Adipose tissue (tissue), 3 donors: ENCODE measurements around the gene FZD1. TPM values are rescaled to one million over a fixed set of nuclear protein-coding genes. Genes with fewer than 3 reads are reported as not detected.

Source experiments
- H3K27ac ChIP-seq: one replicate; pipeline ENCODE4 v1.5.1; 2013; ENCODE audit warnings: low read depth, low read length
- WGBS, 3 donors: extraction: QIAGEN DNeasy Blood & Tissue Kit; methylation state at CpG; one replicate each; pipeline ENCODE4 v1.1.7; 2013; 5-methylcytosine and 5-hydroxymethylcytosine counted together
- polyA plus RNA-seq, 3 donors: library from polyadenylated mRNA; stranded (reverse); fragments of 200-250 nt; gene quantifications; one replicate each; pipeline ENCODE4 v1.2.3, GENCODE V29; 2013
- donor health status: healthy with polysubstance abuse.
- donor health status: Bipolar disorder and iron deficiency.
- donor health status: healthy.

FZD1 gene
- polyA plus RNA-seq, 3 donors, result 2.7 to 5.5 (median 3.3) TPM

DNA sequence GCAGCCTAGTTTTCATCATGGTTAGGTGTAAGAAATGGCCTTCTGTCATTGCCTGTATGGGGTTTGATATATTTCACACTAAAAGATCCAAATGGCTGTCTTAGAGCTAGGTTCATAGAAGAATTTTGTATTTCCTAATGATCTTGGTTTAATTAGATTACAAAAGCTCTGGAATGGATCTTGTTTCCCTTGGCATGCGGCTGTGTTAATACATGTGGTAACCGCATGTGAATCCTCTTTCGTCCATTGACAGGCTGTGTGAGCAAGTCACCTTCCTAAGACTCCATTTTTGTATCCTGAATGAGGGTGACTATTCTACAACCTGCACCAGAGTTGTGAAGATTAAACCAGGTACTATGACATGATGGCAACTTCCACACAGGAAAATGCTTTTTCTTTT lies 12.4 kb upstream of the FZD1 start:
- WGBS, 3 donors, result 87 to 93% (median 91%) methylated on average over 3 of the region's 3 CpGs
- no peak overlapping the region for H3K27ac ChIP-seq

DNA sequence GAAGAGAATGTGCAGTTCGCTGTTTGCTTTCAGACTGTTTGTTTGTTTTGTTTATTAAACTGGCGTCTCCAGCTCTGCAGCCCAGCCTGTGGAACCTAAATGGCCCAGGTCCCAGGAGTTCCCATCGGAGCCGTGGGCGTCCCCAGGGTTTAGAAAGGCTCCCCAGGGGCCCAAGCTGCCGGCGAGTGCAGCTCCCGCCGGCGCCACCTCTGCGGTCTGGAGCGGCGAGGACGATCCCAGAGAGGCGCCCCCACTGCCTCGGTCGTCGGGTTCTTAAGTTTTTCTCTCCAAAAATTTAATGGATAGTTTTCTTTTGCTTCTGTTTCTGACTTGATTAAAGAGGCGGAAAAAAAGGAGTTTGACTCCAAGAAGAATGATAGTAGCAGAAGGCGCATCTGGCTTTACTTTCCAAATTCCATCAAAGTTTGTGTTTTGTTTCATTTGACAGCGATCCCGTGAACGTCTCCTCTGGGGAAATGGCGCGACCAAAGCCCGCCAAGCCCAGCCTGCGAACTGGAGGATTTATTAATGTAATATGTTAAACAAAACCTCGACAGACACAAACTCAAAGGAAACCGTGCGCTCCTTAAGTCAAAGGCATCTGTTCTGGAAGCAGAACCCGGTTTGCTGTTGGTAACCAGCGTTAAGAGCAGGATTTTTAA lies 718 bp upstream of the FZD1 start:
- H3K27ac ChIP-seq, result no peak overlapping the region
- WGBS, 3 donors, result 1% methylated on average over 32 of the region's 32 CpGs

DNA sequence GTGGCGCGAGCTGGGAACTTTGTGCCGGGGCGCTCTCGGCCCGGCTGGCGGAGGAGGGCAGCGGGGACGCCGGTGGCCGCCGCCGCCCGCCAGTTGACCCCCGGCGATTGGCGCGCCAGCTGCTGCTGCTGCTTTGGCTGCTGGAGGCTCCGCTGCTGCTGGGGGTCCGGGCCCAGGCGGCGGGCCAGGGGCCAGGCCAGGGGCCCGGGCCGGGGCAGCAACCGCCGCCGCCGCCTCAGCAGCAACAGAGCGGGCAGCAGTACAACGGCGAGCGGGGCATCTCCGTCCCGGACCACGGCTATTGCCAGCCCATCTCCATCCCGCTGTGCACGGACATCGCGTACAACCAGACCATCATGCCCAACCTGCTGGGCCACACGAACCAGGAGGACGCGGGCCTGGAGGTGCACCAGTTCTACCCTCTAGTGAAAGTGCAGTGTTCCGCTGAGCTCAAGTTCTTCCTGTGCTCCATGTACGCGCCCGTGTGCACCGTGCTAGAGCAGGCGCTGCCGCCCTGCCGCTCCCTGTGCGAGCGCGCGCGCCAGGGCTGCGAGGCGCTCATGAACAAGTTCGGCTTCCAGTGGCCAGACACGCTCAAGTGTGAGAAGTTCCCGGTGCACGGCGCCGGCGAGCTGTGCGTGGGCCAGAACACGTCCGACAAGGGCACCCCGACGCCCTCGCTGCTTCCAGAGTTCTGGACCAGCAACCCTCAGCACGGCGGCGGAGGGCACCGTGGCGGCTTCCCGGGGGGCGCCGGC lies 870 bp downstream of the FZD1 start:
- H3K27ac ChIP-seq, result no peak overlapping the region
- 0 to 1% (median 1%) methylated on average over 51 to 78 of the region's 78 CpGs for WGBS, 3 donors

DNA sequence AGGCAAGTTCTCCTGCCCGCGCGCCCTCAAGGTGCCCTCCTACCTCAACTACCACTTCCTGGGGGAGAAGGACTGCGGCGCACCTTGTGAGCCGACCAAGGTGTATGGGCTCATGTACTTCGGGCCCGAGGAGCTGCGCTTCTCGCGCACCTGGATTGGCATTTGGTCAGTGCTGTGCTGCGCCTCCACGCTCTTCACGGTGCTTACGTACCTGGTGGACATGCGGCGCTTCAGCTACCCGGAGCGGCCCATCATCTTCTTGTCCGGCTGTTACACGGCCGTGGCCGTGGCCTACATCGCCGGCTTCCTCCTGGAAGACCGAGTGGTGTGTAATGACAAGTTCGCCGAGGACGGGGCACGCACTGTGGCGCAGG lies 1.4 kb downstream of the FZD1 start:
- H3K27ac ChIP-seq, result no peak overlapping the region
- WGBS, 3 donors, result 23 to 34% (median 31%) methylated on average over 28 to 31 of the region's 31 CpGs

DNA sequence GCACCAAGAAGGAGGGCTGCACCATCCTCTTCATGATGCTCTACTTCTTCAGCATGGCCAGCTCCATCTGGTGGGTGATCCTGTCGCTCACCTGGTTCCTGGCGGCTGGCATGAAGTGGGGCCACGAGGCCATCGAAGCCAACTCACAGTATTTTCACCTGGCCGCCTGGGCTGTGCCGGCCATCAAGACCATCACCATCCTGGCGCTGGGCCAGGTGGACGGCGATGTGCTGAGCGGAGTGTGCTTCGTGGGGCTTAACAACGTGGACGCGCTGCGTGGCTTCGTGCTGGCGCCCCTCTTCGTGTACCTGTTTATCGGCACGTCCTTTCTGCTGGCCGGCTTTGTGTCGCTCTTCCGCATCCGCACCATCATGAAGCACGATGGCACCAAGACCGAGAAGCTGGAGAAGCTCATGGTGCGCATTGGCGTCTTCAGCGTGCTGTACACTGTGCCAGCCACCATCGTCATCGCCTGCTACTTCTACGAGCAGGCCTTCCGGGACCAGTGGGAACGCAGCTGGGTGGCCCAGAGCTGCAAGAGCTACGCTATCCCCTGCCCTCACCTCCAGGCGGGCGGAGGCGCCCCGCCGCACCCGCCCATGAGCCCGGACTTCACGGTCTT lies 1.9 kb downstream of the FZD1 start:
- H3K27ac ChIP-seq, result no peak overlapping the region
- 73 to 82% (median 73%) methylated on average over 43 of the region's 43 CpGs for WGBS, 3 donors

DNA sequence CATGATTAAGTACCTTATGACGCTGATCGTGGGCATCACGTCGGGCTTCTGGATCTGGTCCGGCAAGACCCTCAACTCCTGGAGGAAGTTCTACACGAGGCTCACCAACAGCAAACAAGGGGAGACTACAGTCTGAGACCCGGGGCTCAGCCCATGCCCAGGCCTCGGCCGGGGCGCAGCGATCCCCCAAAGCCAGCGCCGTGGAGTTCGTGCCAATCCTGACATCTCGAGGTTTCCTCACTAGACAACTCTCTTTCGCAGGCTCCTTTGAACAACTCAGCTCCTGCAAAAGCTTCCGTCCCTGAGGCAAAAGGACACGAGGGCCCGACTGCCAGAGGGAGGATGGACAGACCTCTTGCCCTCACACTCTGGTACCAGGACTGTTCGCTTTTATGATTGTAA lies 2.5 kb downstream of the FZD1 start:
- no peak overlapping the region for H3K27ac ChIP-seq
- 62 to 79% (median 69%) methylated on average over 20 of the region's 20 CpGs for WGBS, 3 donors

DNA sequence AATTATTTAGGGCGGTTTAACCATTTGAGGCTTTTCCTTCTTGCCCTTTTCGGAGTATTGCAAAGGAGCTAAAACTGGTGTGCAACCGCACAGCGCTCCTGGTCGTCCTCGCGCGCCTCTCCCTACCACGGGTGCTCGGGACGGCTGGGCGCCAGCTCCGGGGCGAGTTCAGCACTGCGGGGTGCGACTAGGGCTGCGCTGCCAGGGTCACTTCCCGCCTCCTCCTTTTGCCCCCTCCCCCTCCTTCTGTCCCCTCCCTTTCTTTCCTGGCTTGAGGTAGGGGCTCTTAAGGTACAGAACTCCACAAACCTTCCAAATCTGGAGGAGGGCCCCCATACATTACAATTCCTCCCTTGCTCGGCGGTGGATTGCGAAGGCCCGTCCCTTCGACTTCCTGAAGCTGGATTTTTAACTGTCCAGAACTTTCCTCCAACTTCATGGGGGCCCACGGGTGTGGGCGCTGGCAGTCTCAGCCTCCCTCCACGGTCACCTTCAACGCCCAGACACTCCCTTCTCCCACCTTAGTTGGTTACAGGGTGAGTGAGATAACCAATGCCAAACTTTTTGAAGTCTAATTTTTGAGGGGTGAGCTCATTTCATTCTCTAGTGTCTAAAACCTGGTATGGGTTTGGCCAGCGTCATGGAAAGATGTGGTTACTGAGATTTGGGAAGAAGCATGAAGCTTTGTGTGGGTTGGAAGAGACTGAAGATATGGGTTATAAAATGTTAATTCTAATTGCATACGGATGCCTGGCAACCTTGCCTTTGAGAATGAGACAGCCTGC lies 3.1 kb downstream of the FZD1 start:
- 70 to 74% (median 73%) methylated on average over 29 of the region's 29 CpGs for WGBS, 3 donors
- H3K27ac ChIP-seq, result no peak overlapping the region

DNA sequence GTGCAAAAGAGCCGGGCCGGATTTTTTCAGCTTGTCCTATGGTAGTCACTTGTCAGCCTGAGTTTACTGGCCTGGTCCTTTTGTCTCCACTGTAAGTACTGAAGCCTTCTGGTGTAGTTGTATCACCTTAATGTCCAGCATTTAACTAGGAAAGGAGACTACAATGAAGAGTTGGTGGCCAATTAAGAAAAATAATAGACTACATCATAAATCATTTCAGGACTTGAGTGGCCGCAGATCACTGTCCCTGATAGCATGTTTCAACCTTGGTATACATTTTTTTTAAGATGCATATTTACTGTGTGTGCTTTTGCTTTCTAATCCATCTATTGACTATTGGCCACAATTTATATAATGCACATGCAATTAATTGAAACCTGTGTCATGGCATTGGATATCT lies 6.1 kb downstream of the FZD1 start:
- 85 to 93% (median 90%) methylated on average over 3 of the region's 3 CpGs for WGBS, 3 donors
- no peak overlapping the region for H3K27ac ChIP-seq

DNA sequence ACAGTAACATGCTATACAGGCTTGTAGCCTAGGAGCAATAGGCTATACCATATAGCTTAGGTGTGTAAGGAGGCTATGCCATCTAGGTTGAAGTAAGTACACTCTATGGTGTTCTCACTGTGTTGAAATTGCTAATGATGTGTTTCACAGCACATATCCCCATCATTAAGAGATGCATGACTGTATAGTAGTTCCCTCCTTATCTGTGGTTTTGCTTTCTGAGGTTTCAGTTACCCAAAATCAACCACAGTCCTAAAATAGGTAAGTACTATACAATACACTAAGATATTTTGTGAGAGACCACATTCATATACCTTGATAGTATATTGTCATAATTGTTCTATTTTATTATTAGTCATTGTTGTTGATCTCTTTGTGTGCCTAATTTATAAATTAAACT lies 12.7 kb downstream of the FZD1 start:
- no peak overlapping the region for H3K27ac ChIP-seq

DNA sequence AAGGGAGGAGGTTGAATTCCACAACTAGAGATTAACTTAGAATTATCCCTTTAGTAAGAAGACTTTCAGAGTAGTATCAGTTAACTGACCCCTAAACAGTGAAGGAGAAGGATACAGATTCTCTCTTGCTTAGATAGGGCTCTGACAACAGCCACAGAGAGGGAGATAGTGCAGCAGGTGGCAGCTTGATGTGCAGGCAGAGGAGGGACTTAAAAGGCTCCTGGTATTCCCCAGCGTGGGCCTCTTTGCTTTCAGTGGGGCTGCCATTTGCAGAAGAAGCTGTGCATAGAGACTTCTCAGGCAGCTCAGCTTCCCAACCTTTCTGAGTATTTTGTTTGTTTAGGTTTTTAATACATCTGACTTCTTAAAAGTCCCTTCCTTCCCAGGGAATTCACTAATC lies 16.0 kb downstream of the FZD1 start:
- WGBS, 3 donors, result 57 to 96% (median 73%) methylated on average over 1 of the region's 1 CpG
- no peak overlapping the region for H3K27ac ChIP-seq

DNA sequence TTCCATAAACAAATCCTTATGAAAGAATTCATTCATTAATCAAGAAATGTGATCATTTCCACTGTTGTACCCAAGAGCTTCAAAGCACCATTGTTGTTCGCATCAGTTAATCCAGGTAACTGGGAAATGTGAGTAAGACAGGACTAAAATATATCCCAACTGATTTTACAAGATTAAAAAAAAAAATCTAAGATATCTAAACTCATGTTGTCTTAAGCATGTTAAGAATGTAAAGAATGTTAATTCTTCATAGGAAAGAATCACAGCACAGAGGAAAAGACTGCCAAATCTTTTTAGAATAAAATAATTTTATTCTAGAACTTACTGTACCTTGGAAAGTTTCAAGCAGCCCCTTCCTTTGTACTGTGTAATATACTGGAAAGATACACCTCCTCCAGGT lies 16.4 kb downstream of the FZD1 start:
- WGBS, 3 donors, result 79 to 84% (median 81%) methylated on average over 1 of the region's 1 CpG
- H3K27ac ChIP-seq, result no peak overlapping the region

DNA sequence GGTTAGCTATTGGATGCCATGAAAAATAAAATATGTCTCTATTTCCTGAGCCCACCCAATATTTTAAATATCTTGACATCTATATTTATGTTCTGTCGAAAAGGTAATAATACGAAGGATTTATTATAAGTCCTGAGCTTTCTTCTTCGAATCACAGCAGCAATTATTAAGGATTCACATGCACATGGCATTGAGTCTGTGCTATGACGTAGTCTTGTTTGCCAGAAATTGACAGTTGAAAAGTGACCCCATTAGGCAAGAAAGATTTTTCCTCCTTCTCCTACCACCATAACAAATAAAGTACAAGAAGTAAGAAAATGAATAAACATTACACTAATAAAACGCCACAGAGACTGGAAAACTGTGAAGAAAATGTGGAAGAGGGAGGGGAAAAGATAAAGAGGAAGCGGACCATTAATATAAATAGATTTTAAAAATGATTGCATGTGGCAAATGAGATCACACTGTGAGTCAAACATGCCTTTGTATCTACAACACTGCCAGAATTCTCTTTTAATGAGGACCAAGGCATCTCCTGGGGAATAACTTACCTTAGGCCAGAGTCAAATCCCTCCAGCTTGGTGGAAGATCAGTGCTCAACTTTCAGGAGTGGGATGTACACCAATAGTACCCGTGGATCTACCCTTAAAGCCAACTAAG lies 21.6 kb downstream of the FZD1 start:
- no peak overlapping the region for H3K27ac ChIP-seq
- 72 to 78% (median 74%) methylated on average over 7 of the region's 7 CpGs for WGBS, 3 donors

DNA sequence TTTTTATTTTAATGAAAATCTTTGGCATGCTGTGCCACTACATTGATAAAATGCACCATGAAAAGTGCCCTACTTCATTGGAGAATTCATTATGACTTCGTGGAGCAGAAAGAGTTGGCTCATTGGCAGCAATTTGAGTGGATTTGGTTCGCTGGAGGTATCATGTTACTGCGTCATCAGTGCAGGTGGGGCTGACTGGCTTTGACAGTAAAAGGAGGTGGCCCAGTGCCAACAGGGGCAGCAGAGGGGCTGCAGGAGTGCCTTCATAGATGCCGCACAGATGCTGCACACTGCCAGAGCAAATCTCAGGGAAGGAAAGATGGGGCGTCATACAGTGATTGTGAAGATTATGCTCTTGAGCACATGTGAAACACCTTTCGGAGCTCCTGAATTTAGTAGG lies 22.2 kb downstream of the FZD1 start:
- 75 to 91% (median 89%) methylated on average over 6 of the region's 6 CpGs for WGBS, 3 donors
- H3K27ac ChIP-seq, result no peak overlapping the region

DNA sequence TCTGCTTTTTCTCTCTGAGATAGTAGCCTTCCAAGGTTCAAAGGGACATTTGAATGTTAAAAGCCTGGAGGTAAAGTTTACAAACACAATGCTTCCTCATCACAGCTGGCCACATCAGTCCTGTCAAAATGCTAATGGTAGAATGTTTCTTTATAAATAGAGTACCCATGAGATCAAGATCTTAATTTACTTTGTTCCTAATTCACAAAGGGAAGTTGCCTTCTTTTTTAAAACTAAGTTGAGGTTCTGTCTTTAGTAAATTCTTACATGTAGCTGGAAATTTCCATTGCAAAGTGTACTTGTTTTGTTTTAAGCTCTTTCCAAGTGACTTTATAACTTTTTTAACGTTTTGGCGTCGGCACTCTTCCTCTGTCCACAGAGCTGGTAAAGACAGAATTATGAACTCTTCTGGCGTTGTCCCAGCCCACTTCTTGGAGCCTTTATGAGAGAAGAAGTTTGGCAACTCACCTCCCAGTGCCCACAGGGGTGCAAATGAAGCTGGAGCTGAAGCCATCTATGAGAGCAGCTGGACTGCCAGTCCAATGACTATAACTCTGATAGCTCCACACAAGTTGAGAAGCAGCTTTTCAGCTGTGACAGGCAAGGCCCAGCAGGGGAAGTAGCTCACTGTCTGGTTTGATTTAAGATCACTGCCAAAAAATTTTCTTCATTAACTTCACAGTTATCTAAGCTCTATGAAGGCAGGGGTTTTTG lies 23.3 kb downstream of the FZD1 start:
- 38 to 55% (median 42%) methylated on average over 4 of the region's 4 CpGs for WGBS, 3 donors
- H3K27ac ChIP-seq, result no peak overlapping the region

DNA sequence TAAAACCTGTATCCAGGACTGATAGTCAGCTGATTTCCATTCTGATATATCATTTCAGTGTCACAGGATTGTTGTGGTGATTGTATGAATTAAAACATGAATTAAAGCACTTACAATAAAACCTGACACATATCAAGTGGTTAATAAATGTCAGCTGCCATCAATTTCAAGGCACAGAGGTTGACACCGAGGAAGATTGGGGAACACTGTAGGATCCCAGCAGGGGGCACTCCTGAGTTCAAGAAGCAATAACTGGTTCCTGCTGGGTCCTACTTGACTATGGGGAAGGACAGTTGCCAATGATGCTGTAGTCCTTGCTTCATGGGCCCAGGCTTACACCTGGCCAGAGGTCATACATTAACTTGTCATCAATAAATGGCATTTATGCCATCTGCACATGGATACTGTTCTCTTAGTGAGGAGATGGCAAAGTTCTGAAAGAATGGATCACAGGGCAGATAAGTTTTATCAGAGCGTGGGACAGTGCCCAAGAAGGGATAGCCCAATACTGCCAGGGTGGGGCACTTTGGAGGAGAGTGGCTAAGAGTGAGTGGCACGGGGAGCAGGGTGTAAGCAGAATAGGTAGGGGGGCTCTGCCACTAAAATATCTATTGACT lies 24.1 kb downstream of the FZD1 start:
- 71 to 84% (median 84%) methylated on average over 3 of the region's 3 CpGs for WGBS, 3 donors
- no peak overlapping the region for H3K27ac ChIP-seq

DNA sequence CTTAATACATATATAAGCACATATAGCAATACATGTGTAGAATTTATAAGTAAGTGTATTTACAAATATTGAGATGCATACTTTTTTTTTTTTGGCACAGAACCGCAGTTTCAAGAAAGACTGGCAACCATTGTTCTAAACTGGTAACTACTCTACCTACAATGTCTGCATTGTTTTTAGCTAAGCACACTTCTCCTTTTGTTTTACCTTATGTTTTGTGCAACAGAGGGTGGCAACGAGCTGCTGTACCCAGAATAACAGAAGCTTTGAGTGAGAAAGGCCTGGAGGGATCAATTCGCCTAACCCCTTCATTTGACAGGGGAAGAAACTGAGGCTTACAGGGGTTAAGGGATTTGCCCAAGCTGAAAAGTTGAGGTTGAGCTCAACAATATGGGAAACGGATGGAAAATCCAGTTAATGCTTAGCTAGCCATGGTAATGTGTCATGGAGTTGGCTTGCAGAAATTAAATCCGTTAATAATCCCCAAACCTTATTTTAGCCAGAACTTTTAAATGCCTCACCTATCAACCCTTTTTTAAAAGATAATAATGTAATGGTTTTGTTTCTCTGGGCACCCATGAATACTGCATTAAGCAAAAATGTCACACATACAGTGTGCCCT lies 25.5 kb downstream of the FZD1 start:
- H3K27ac ChIP-seq, result no peak overlapping the region
- 61 to 89% (median 85%) methylated on average over 5 of the region's 5 CpGs for WGBS, 3 donors

DNA sequence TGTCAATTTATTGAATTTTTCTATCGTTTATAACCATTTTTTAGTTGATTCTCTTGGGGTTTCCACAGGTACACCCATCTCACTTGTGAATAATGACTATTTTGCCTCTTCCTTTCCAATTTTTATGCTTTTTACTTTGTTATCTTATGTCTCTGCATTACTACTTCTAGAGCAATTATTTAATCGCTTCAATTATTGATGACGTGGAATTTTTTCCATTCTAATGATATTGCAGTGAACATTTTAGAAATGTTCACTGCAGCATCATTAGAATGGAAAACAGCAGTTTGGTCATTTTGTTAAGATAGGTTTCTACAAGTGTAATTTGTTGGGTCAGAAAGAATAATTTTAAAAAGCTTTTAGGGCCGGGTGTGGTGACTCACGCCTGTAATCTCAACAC lies 27.1 kb downstream of the FZD1 start:
- no peak overlapping the region for H3K27ac ChIP-seq
- 83 to 91% (median 89%) methylated on average over 5 of the region's 5 CpGs for WGBS, 3 donors
